GM18907 (cell line): ENCODE data around the gene SEC16A.

Source experiments
- ATAC-seq: cut with Tn5 transposase; IDR thresholded peaks from one replicate; pipeline ENCODE4 v1.9.1; 2021; ENCODE audit warnings: mild to moderate bottlenecking, moderate library complexity; ENCODE audit not compliant: unreplicated experiment

SEC16A gene

GRCh38 chr9:136467766-136468165 lies 15.1 kb downstream of the SEC16A start:
- ATAC-seq: no peak

GRCh38 chr9:136466155-136466541 lies 16.7 kb downstream of the SEC16A start:
- no peak for ATAC-seq

GRCh38 chr9:136465500-136466154 lies 17.2 kb downstream of the SEC16A start:
- ATAC-seq: no peak

DNA sequence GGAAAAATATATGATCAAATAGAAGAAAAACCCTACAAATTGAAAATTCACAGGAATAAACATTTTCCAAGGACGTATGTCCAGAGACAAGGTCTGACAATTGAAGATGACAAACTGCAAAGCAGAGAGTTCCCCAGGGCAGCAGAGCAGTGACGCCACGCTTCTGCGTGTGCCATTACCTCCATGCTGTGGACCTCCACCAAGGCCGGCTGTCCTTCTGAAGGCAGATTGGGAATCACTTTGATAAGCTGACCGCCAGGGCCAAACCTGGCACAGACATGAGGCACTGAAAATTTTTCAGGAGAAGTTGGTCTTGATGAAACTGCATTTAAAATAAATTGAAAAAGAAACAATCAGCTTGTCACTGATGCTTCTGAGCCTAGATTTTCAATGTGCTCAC lies 18.6 kb downstream of the SEC16A start:
- ATAC-seq: no peak

- no peak for ATAC-seq
These were observed 19.3 kb downstream of the SEC16A start for GRCh38 chr9:136463578-136463977.

- no peak for ATAC-seq
These were observed 20.2 kb downstream of the SEC16A start for GRCh38 chr9:136462664-136463063.

DNA sequence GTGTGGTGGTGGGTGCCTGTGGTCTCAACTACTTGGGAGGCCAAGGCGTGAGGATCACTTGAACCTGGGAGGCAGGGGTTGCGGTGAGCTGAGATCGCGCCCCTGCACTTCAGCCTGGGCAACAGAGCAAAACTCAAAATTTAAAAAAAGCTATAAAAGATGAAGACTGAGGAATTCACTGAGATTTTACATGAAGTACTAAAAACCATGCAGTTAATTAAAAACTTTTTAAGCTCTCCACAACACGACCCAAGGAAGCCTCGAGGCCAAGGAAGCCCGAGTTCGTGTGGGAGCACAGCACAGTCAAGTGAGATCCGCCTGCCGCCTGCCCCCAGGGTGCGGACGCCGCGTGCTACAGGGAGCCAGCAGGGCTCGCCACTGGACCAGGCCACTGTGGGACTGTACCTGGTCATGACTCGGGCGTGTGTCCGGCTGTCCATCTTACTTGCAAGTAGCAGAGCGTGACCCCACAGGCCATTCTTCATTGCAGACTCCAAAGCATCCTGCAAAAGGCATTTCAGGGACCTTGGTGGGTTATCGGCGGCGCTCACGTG lies 22.0 kb downstream of the SEC16A start:
- no peak for ATAC-seq

DNA sequence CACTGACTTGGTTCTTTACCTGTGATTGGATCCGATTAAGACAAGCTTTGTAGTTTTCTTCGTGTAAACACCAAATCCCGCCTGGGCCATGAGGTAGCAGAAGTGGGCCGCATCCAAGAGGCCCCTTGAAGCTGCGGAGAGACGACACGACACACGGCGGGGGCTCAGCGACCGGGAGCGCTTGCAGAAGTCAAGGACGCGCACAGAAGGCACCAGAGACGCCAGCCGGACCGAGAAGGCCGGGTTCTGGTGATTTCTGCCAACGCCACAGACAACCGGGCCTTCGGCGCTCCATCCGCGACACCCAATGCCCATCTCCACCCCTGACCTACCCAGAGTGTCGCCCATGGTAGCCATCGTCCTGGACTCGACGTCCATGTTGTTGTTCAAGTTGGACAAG lies 23.4 kb downstream of the SEC16A start:
- ATAC-seq: no peak

- ATAC-seq: no peak
These were observed 25.5 kb downstream of the SEC16A start for GRCh38 chr9:136457326-136457725.

GRCh38 chr9:136456258-136456657 lies 26.6 kb downstream of the SEC16A start:
- no peak for ATAC-seq

- ATAC-seq: no peak
These were observed 27.5 kb downstream of the SEC16A start for GRCh38 chr9:136455043-136456002.

- no peak for ATAC-seq
These were observed 28.6 kb downstream of the SEC16A start for GRCh38 chr9:136454026-136454796.

- ATAC-seq: no peak
These were observed 29.5 kb downstream of the SEC16A start for GRCh38 chr9:136453326-136453725.

DNA sequence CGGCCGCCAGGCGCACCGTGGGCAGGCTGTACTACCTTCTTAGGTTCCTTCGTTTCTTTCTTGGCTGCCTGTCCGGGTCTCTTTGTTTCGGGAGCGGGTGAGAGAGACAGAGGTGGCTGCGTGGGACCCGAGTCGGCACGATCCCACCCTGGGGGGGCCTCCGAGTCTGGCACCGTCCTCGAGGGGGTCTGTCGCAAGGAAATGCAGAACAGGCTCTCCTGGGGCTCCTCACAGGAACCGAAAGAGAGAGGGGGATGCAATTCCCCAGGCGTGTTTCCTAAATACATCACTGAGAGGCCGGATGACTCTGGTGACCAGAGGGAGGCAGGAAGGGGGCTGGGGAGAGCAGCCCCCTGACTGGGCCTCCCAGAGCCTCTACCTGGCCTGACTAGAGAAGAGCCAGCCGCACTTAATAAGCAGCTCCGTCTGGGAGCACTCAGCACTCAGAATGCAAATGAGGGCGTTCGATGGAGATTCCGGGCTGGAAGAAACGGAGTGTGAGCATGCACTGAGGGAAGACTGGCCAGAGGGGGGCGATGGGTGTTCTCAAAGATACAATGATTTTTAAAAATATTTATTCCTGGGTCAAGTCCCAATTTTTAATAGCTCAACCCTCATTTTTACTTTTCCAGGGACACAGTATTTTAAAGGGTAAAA lies 31.5 kb downstream of the SEC16A start:
- no peak for ATAC-seq

DNA sequence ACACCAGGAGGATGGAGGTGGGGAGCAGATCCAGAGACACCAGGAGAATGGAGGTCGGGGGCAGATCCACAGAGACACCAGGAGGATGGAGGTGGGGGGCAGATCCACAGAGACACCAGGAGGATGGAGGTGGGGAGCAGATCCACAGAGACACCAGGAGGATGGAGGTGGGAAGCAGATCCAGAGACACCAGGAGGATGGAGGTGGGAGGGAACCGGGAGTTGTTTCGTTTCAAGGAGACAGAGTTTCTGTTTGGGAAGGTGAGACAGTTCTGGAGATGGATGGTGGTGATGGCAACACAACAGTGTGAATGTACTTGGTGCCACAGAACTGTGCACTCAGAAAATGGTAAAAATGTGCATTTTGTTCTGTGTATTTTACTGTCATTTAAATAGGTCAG lies 34.2 kb downstream of the SEC16A start:
- no peak for ATAC-seq

DNA sequence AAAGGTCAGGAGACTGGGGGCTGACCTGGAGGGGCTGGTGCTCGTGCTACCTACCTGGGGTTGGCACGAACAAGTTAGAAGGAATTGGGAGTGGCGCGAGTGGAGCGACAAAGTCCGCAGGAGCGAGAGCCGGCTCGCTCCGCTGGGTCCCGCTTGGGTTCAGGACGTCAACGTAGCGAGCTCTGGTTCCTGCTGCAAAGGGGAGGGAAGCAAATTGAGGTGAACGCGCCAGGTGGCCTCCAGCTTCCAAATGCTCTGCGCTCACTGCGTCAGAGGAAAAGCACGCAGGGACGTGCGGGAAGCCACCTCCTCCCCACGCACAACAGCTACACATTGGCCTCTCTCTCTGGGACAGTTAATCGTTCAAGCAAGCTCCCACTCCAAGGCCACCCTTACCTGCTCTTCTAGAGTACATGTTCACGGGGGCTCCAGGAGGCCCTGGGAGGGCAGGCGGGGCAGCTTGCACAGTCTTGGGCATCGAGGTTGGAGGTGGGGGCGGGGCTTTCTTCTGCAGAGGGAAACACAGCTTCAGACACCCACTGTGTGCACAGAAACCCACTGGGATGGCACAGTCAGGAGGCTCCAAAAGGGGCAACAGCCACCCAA lies 35.6 kb downstream of the SEC16A start:
- ATAC-seq: no peak

GRCh38 chr9:136445799-136446198 lies 37.0 kb downstream of the SEC16A start:
- no peak for ATAC-seq

- ATAC-seq: no peak
These were observed 38.7 kb downstream of the SEC16A start for GRCh38 chr9:136444102-136444501.

DNA sequence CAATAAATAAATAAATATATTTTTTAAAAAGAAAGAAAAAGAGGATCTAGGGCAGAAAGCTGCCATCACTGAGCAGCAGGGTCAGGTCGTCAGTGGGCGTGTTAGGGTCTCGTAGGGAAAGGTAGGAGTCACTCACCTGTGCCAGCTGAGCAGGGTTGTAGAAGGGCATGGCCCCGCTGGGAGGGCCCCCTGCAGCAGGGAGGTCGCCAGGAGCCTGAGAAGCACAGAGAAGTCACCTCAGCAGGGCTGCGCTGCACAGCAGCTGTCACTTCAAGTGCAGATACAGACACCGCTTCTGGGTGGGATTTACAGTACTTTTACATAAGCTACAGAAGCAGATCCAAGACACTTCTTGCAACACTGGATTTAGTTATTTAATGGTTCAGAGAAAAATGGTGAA lies 39.2 kb downstream of the SEC16A start:
- no peak for ATAC-seq

DNA sequence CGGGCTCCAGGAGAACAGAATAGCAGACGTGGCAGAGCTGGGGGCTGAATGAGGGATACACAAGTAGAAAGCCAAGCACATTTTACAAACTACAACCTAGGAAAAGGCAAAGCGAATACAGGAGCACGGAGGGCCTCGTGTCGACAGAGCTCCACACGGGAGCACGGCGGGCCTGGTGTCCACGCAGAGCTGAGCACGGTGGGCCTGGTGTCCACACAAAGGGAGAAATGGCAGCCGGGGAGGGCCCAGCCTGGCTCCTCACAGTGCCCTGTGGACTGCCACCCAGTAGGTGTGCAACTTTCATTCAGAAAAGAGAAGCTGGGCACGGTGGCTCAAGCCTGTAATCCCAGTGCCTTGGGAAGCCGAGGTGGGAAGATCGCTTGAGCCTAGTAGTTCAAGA lies 39.8 kb downstream of the SEC16A start:
- no peak for ATAC-seq
